Lower lobe of right lung (tissue), 2 donors: ENCODE data around the gene GSTP1. TPM values are rescaled to one million over a fixed set of nuclear protein-coding genes. Genes with fewer than 3 reads are reported as not detected.
"Not testable (repeated sequence)": the region's sequence is repeated elsewhere in the genome, so short reads cannot be mapped to it uniquely, and the experiment has no call there.

Experiments
- ATAC-seq, 2 donors: fragments of 200-7000 bp; cut with Tn5 transposase; one replicate each; pipeline ENCODE4 v1.9.1; 2020 to 2022; ENCODE audit warnings: mild to moderate bottlenecking in 2 of 2, moderate library complexity in 2 of 2
- DNase-seq: peaks from one replicate; pipeline ENCODE4 v3.0.0-alpha.2; 2020
- H3K27ac ChIP-seq: fragments of 200-600 bp; one replicate; pipeline ENCODE4 v1.8.0; 2022
- H3K27me3 ChIP-seq: fragments of 200-600 bp; one replicate; pipeline ENCODE4 v1.8.0; 2022; ENCODE audit warnings: low read depth
- H3K36me3 ChIP-seq: fragments of 200-600 bp; one replicate; pipeline ENCODE4 v1.8.0; 2022; ENCODE audit warnings: mild to moderate bottlenecking
- H3K4me1 ChIP-seq: fragments of 200-600 bp; one replicate; pipeline ENCODE4 v1.8.0; 2022
- H3K4me3 ChIP-seq: fragments of 200-600 bp; one replicate; pipeline ENCODE4 v1.8.0; 2022; ENCODE audit warnings: mild to moderate bottlenecking
- H3K9me3 ChIP-seq: fragments of 200-600 bp; one replicate; pipeline ENCODE4 v1.8.0; 2022
- CTCF ChIP-seq: fragments of 200-600 bp; IDR thresholded peaks from one replicate; pipeline ENCODE4 v1.8.0; 2022; ENCODE audit warnings: antibody characterized with exemption, mild to moderate bottlenecking
- intact Hi-C: fragments of 100-400 bp; cut with DNase I; formaldehyde crosslinking; loops from one replicate; pipeline ENCODE4 v1.11.0; 2022
- total RNA-seq: library from RNA; stranded (reverse); fragmentation: NEBNext Ultra II Directional; extraction: Animal tissue kit (Norgen Biotek cat#: 25700); gene quantifications from one replicate; pipeline ENCODE4 v1.2.1, GENCODE V29; 2021
- donor health status: DM: no; HTN: yes; CAD: no; lungs with severe emphysema.

GSTP1 gene
- total RNA-seq, 1 donor from 2014 or later = 677 TPM

GRCh38 chr11:67556244-67556643 is 27.4 kb upstream of the GSTP1 start:
- DNase-seq = no peak
- Histone ChIP-seq H3K9me3 (no peaks in the 10 kb centered on the region), H3K27me3 (peaks cover 6% of the 10 kb centered on the region), H3K36me3 (no peaks in the 10 kb centered on the region), H3K4me3 (no peak overlapping the region), H3K27ac (no peak overlapping the region), H3K4me1 (no peaks in the 10 kb centered on the region)
- ATAC-seq = no peak
- intact Hi-C loops = no loop called here
- TF ChIP-seq CTCF = no peak

- TF ChIP-seq CTCF = no peak
- peak overlapping the region; percentile 68 for H3K27ac ChIP-seq
- no peaks in the 10 kb centered on the region for H3K9me3 ChIP-seq
- peak overlapping the region; percentile 10 for H3K4me3 ChIP-seq
- peak; percentile 90 to 92 for ATAC-seq
- peaks cover 6% of the 10 kb centered on the region for H3K27me3 ChIP-seq
- intact Hi-C loops = no loop called here
- DNase-seq = peak; percentile 76
- H3K4me1 ChIP-seq = no peaks in the 10 kb centered on the region
- no peaks in the 10 kb centered on the region for H3K36me3 ChIP-seq
Observed at GRCh38 chr11:67558084-67558772, 25.4 kb upstream of the GSTP1 start.

- intact Hi-C loops = no loop called here
- Histone ChIP-seq H3K27me3 (peaks cover 6% of the 10 kb centered on the region), H3K27ac (no peak overlapping the region), H3K9me3 (no peaks in the 10 kb centered on the region), H3K4me3 (no peak overlapping the region), H3K4me1 (peaks cover 4% of the 10 kb centered on the region), H3K36me3 (no peaks in the 10 kb centered on the region)
- TF ChIP-seq CTCF = no peak
- DNase-seq (no peak), ATAC-seq (no peak)
Observed at GRCh38 chr11:67561971-67562619, 21.5 kb upstream of the GSTP1 start.

GRCh38 chr11:67562963-67563704 is 20.5 kb upstream of the GSTP1 start:
- peaks cover 4% of the 10 kb centered on the region for H3K4me1 ChIP-seq
- H3K4me3 ChIP-seq = no peak overlapping the region
- peaks cover 6% of the 10 kb centered on the region for H3K27me3 ChIP-seq
- H3K27ac ChIP-seq = no peak overlapping the region
- intact Hi-C loops = no loop called here
- no peaks in the 10 kb centered on the region for H3K36me3 ChIP-seq
- no peak for ATAC-seq
- no peak for DNase-seq
- no peaks in the 10 kb centered on the region for H3K9me3 ChIP-seq
- TF ChIP-seq CTCF = no peak

- H3K27me3 ChIP-seq, H3K4me3 ChIP-seq, intact Hi-C loops, H3K9me3 ChIP-seq, H3K27ac ChIP-seq, H3K36me3 ChIP-seq, H3K4me1 ChIP-seq, DNase-seq: not testable (repeated sequence)
- peak in 1 of 2 donors; percentile 62 for ATAC-seq
Observed at GRCh38 chr11:67563705-67564114, 19.9 kb upstream of the GSTP1 start.

GRCh38 chr11:67564230-67564629 is 19.4 kb upstream of the GSTP1 start:
- H3K4me3 ChIP-seq = no peak overlapping the region
- H3K9me3 ChIP-seq = no peaks in the 10 kb centered on the region
- no peak overlapping the region for H3K27ac ChIP-seq
- no peaks in the 10 kb centered on the region for H3K36me3 ChIP-seq
- peaks cover 4% of the 10 kb centered on the region for H3K4me1 ChIP-seq
- no peak for DNase-seq
- intact Hi-C loops = no loop called here
- ATAC-seq = no peak
- no peaks in the 10 kb centered on the region for H3K27me3 ChIP-seq
- no peak for TF ChIP-seq CTCF
